ENCODE measurements around the gene YOD1. TPM values are rescaled to one million over a fixed set of nuclear protein-coding genes. Genes with fewer than 3 reads are reported as not detected.
A peak's percentile ranks its signal among the peaks of the same experiment; 100 is the strongest.
"Not testable (repeated sequence)": the region's sequence is repeated elsewhere in the genome, so short reads cannot be mapped to it uniquely, and the experiment has no call there.

The YOD1 gene
- total RNA-seq, 1 donor = 16.0 TPM

- TF ChIP-seq CTCF (IDR thresholded peaks at IDR 0.05; ENCODE audit: insufficient read depth, low read depth, low read length) = no peak
- H3K4me3 ChIP-seq (ENCODE audit: low read depth, low read length) = peak overlapping the region; percentile 96
- no peak for DNase-seq (ENCODE audit: low read depth)
Measured at GRCh38 chr1:207049514-207049913, 1.5 kb downstream of the YOD1 start.

DNA sequence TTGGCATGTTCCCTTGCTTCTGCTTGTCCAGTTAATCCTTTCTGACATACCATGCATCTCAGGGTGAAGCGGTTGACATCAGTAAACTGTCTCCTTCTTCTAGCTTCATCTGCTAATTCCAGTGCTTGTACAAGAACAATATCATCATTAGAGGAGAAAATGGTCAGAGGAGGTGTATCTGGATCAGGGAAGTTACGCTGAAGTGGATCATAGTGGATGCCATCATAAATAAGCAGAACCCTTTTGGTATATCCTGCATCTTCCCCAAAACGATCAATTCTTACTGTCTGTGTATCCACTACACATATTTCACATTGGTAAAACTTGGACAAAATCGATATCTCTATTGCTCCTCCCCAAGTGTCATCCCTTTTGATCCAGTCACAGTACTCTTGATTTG lies 2.0 kb downstream of the YOD1 start:
- no peak for TF ChIP-seq CTCF (IDR thresholded peaks at IDR 0.05; ENCODE audit: insufficient read depth, low read depth, low read length)
- DNase-seq (ENCODE audit: low read depth) = no peak
- H3K4me3 ChIP-seq (ENCODE audit: low read depth, low read length) = no peak overlapping the region

DNA sequence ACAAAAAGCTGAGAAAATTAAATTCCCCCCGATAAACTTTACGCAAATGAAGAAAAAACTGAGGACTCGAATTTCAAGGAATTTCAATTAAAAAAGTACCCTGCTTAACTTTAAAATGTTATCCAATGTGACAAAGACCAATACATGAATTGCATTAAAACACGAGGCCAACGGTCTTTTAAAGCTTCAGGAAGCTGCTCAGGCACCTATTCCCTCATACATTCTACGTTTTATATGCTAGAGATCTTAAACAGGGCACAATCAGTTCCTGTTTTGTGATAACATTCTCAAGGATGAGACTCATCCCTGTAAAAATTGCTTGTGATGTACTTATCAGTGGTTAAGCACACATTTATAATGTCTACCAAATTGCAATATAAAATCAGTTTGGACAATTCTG lies 3.0 kb downstream of the YOD1 start:
- H3K4me3 ChIP-seq (ENCODE audit: low read depth, low read length) = no peak overlapping the region
- TF ChIP-seq CTCF (IDR thresholded peaks at IDR 0.05; ENCODE audit: insufficient read depth, low read depth, low read length) = no peak
- peak; percentile 32 for DNase-seq (ENCODE audit: low read depth)

GRCh38 chr1:207047505-207047904 lies 3.5 kb downstream of the YOD1 start:
- no peak for TF ChIP-seq CTCF (IDR thresholded peaks at IDR 0.05; ENCODE audit: insufficient read depth, low read depth, low read length)

GRCh38 chr1:207045453-207045852 lies 5.6 kb downstream of the YOD1 start:
- TF ChIP-seq CTCF (IDR thresholded peaks at IDR 0.05; ENCODE audit: insufficient read depth, low read depth, low read length) = no peak
- H3K4me3 ChIP-seq (ENCODE audit: low read depth, low read length) = no peak overlapping the region
- DNase-seq (ENCODE audit: low read depth) = peak; percentile 29

More at GRCh38 chr1:207047505-207047904, 3.5 kb downstream of the YOD1 start:
- no peak for DNase-seq (ENCODE audit: low read depth)
- no peak overlapping the region for H3K4me3 ChIP-seq (ENCODE audit: low read depth, low read length)

- not testable (repeated sequence) for DNase-seq (ENCODE audit: low read depth); H3K4me3 ChIP-seq (ENCODE audit: low read depth, low read length)
Measured at GRCh38 chr1:207041397-207041796, 9.6 kb downstream of the YOD1 start.

GRCh38 chr1:207040181-207040533 lies 10.9 kb downstream of the YOD1 start:
- no peak for DNase-seq (ENCODE audit: low read depth)
- no peak overlapping the region for H3K4me3 ChIP-seq (ENCODE audit: low read depth, low read length)
- TF ChIP-seq CTCF (IDR thresholded peaks at IDR 0.05; ENCODE audit: insufficient read depth, low read depth, low read length) = no peak
